Calu3 (cell line): ENCODE data around the gene RALBP1. TPM values are rescaled to one million over a fixed set of nuclear protein-coding genes. Genes with fewer than 3 reads are reported as not detected.

Source experiments
- BruUV-seq: library from RNA; stranded (reverse); fragments of 400-500 nt; replicated peaks from 2 replicates; lab custom pipeline; 2021; lab: Mats Ljungman, UMichigan
- CTCF ChIA-PET: fragments of 300-600 bp; sonication (Branson Sonifier 250); formaldehyde crosslinking; loops from one replicate; lab custom pipeline; 2022; ENCODE audit warnings: antibody characterized with exemption; lab: Charles Lee
- DNase-seq: peaks from one replicate; pipeline ENCODE4 v3.0.0; 2022
- H3K27ac Mint-ChIP-seq: one replicate; pipeline ENCODE4 v1.8.0; 2022; ENCODE audit warnings: mixed read lengths; ENCODE audit not compliant: unreplicated experiment
- H3K27me3 Mint-ChIP-seq: one replicate; pipeline ENCODE4 v1.8.0; 2022; ENCODE audit warnings: mixed read lengths; ENCODE audit not compliant: unreplicated experiment
- H3K36me3 Mint-ChIP-seq: one replicate; pipeline ENCODE4 v1.8.0; 2022; ENCODE audit warnings: mild to moderate bottlenecking, moderate library complexity, mixed read lengths; ENCODE audit not compliant: insufficient read depth, unreplicated experiment
- H3K4me1 Mint-ChIP-seq: one replicate; pipeline ENCODE4 v1.8.0; 2022; ENCODE audit warnings: mild to moderate bottlenecking, low read depth, mixed read lengths; ENCODE audit not compliant: unreplicated experiment
- H3K4me3 Mint-ChIP-seq: one replicate; pipeline ENCODE4 v1.8.0; 2022; ENCODE audit warnings: mild to moderate bottlenecking, low read depth, moderate library complexity, mixed read lengths; ENCODE audit not compliant: unreplicated experiment
- H3K9me3 Mint-ChIP-seq: one replicate; pipeline ENCODE4 v1.8.0; 2022; ENCODE audit warnings: low read depth, mixed read lengths; ENCODE audit not compliant: unreplicated experiment
- intact Hi-C: fragments of 100-400 bp; cut with micrococcal nuclease; formaldehyde crosslinking; loops from one replicate; pipeline ENCODE4 v1.10.0; 2022; ENCODE audit not compliant: unreplicated experiment
- total RNA-seq: library from RNA; stranded (reverse); gene quantifications from 2 replicates; pipeline ENCODE4 v1.2.3, GENCODE V29; 2022
- TF ChIP-seq, protein P1 (sequence below): fragments of 200-600 bp; IDR thresholded peaks from one replicate; pipeline ENCODE4 v1.8.0; 2022; ENCODE audit warnings: antibody characterized with exemption; ENCODE audit not compliant: unreplicated experiment

The RALBP1 gene
- total RNA-seq, 1 experiment from 2014 or later, result 65.8 TPM

DNA sequence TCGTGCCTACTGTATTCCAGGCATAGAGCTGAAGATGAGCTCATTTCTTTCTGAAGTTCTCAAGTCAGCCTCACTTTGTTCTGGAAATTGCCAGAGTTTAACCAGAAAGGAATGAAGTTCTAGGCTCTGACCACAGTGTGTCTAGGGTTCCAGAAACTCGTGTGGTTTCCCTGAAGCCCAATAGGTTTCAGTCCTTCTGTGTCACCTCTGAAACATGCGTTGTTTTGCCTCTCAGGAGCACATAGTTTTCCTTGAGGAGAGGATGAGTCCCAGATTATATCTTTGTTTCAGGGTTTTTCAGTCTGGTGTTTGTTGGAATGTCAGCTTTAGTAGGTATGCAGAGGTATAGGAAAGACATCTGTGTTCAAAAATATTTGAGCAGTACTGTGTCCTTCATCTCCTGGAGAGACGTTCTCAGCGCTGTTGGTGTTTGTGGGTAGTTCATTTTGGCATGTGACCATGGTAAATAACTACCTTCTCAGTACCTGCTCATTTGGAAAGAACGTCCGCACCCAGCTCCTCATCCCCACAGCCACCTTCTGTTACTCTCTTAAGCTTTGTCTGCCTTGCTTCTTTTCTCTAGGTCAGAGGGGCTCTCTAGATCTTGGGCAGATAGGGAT is 56.6 kb downstream of the RALBP1 start:
- CTCF ChIA-PET, result no interaction called here
- no TSS peak for BruUV-seq
- no peak overlapping the region for H3K27ac Mint-ChIP-seq
- no peak for DNase-seq
- H3K27me3 Mint-ChIP-seq, result no peaks in the 10 kb centered on the region
- no peak overlapping the region for H3K4me3 Mint-ChIP-seq
- no peaks in the 10 kb centered on the region for H3K4me1 Mint-ChIP-seq
- intact Hi-C loops, result no loop called here
- TF ChIP-seq, protein P1, sequence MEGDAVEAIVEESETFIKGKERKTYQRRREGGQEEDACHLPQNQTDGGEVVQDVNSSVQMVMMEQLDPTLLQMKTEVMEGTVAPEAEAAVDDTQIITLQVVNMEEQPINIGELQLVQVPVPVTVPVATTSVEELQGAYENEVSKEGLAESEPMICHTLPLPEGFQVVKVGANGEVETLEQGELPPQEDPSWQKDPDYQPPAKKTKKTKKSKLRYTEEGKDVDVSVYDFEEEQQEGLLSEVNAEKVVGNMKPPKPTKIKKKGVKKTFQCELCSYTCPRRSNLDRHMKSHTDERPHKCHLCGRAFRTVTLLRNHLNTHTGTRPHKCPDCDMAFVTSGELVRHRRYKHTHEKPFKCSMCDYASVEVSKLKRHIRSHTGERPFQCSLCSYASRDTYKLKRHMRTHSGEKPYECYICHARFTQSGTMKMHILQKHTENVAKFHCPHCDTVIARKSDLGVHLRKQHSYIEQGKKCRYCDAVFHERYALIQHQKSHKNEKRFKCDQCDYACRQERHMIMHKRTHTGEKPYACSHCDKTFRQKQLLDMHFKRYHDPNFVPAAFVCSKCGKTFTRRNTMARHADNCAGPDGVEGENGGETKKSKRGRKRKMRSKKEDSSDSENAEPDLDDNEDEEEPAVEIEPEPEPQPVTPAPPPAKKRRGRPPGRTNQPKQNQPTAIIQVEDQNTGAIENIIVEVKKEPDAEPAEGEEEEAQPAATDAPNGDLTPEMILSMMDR, result no peak
- peaks cover 7% of the 10 kb centered on the region for H3K9me3 Mint-ChIP-seq
- H3K36me3 Mint-ChIP-seq, result peaks cover 49% of the 10 kb centered on the region

DNA sequence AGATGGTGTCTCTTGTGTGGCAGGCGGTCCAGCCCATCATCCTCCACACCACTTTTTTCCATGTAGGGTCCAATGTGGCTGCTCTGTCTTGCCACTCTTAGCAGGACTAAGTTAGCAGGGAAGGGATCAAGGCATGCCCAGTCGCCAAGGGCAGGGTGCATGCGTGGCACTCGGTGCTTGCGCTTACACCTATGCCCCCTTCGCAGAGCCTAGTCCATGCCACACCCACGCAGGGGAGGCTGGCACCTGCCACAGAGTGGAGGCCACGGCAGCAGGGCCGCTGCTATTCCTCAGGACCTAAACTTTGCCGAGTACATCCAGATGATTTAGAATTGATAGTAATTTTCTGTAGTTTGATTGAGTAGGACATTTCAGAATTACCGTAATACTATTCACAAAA is 59.5 kb downstream of the RALBP1 start:
- CTCF ChIA-PET, result no interaction called here
- intact Hi-C loops, result no loop called here
- Mint-ChIP-seq H3K9me3 (no peaks in the 10 kb centered on the region), H3K4me3 (no peak overlapping the region), H3K27ac (no peak overlapping the region), H3K4me1 (no peaks in the 10 kb centered on the region), H3K27me3 (no peaks in the 10 kb centered on the region), H3K36me3 (peaks cover 32% of the 10 kb centered on the region)
- BruUV-seq, result no TSS peak
- no peak for DNase-seq
- TF ChIP-seq, protein P1, result no peak

DNA sequence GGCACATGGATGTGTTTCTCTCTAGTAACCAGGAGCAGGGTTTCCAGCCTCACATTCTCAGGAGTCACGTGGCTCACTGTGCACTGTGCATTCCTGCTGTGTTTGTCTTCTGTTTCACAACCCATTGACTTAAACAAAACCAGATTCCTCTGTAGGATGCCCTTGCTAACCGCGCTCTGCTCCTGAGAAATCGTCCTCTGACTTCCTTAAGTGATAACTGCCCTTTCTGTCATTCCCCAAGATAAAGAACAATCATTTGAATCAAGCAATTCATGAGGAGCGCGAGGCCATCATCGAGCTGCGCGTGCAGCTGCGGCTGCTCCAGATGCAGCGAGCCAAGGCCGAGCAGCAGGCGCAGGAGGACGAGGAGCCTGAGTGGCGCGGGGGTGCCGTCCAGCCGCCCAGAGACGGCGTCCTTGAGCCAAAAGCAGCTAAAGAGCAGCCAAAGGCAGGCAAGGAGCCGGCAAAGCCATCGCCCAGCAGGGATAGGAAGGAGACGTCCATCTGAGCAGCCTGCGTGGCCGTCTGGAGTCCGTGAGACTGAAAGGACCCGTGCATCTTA is 60.2 kb downstream of the RALBP1 start:
- no peaks in the 10 kb centered on the region for H3K9me3 Mint-ChIP-seq
- no TSS peak for BruUV-seq
- H3K27ac Mint-ChIP-seq, result no peak overlapping the region
- intact Hi-C loops, result no loop called here
- TF ChIP-seq, protein P1, result no peak
- H3K4me1 Mint-ChIP-seq, result no peaks in the 10 kb centered on the region
- H3K36me3 Mint-ChIP-seq, result peaks cover 30% of the 10 kb centered on the region
- no peak for DNase-seq
- CTCF ChIA-PET, result no interaction called here
- H3K27me3 Mint-ChIP-seq, result no peaks in the 10 kb centered on the region
- no peak overlapping the region for H3K4me3 Mint-ChIP-seq

DNA sequence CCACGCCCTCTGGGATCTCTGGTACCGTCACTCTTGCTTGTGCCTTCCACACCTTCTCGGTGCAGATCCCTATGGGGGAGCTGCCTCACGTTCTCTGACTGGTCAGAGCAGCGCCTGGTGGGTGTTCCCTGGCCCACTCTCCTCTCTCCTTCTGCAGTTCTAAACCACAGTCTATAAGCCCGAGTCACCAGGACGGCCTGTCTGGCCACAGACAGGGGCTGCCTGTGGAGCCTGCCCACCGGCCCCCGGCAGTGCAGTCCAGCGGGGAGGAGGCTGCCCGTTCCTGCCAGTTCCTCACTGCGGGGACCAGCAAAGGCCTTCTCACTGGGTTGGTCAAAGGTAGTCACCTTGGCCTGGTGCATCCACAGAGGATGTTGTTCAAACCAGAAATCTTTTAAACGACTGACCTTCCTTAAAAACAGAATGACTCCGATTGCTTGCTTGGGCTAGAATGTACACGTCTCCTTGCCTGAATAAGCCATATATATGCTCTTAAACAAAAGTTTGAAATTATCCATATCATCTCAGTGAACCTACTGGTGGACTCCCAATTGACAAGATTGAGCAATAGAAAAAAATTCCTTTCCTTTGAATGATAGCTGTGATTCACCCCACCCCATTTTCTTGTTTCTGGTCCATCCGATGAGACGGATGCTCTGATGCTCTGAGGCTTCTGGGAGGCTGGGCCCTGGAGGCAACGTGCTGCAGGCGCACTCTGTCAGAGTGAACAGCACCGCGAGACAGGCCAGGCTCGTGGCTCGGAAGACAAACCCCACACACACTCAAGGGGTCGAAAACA is 61.2 kb downstream of the RALBP1 start:
- CTCF ChIA-PET, result no interaction called here
- Mint-ChIP-seq H3K36me3 (peaks cover 23% of the 10 kb centered on the region), H3K27me3 (no peaks in the 10 kb centered on the region), H3K27ac (no peak overlapping the region), H3K4me1 (no peaks in the 10 kb centered on the region), H3K9me3 (no peaks in the 10 kb centered on the region), H3K4me3 (no peak overlapping the region)
- intact Hi-C loops, result no loop called here
- TF ChIP-seq, protein P1, result no peak
- no peak for DNase-seq
- no TSS peak for BruUV-seq
